Measurements from ENCODE around the gene YAF2. TPM values are rescaled to one million over a fixed set of nuclear protein-coding genes. Genes with fewer than 3 reads are reported as not detected.

The YAF2 gene
- total RNA-seq, 2 experiments from 2014 or later: 31.1 to 32.9 TPM

Other genes starting within 250 kb of the YAF2 start
- 1 to 10 TPM; 7.5 to 9.0 TPM for gene GXYLT1, start 93.4 kb downstream of the YAF2 start, total RNA-seq
- gene ZCRB1, start 87.8 kb upstream of the YAF2 start, total RNA-seq: 10 to 100 TPM; 46.6 to 51.1 TPM
- gene PPHLN1, start 87.9 kb upstream of the YAF2 start, total RNA-seq: 10 to 100 TPM; 76.9 to 79.3 TPM

All from activated CD8-positive, alpha-beta T cell treated with anti-CD3 and anti-CD28 coated beads, Interleukin-2, amount 10 ng/mL, durations not matched to agents 7 days and 5 days (primary cell).